KG1 (cell line): ENCODE results near the gene ARHGAP11B.
"Not testable (repeated sequence)": the region's sequence is repeated elsewhere in the genome, so short reads cannot be mapped to it uniquely, and the experiment has no call there.

Experiments used
- DNase-seq: peaks from one replicate; lab custom pipeline; 2025; lab: John Stamatoyannopoulos, UW

Gene ARHGAP11B

GRCh38 chr15:30625436-30626193 is at the start of gene ARHGAP11B:
ARHGAP11B (plus strand) TSS chr15:30626128.
- DNase-seq, result not testable (repeated sequence)

DNA sequence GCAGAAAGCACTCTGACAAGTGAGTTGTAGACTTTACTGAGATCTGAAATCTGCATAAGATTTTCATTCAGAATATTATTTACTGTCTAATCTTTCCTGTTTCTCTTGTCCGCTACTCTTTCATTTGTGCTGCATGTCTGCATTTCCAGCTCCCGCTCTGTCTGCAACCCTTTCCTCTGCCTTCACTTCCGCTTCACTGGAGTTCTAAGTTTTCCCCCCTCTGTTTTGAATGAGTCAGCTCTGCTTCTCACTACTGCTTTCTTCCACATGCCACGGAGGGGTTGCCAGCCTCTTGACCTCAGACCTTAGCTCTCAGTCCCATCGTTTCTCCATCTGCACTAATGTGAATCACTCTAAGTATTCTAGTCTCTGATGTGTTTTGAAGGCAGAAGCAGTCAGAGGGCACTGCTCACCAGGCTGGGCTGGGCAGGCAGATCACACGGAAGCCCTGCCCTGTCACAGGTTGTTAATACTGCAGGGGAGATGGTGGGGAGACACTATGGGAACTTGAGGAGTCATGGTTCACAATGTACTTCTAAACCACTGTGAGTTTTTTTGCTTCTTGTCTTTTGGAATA is 46.4 kb upstream of the ARHGAP11B start:
- DNase-seq, result not testable (repeated sequence)

- DNase-seq, result not testable (repeated sequence)
Observed at GRCh38 chr15:30580716-30581115, 45.2 kb upstream of the ARHGAP11B start.

DNA sequence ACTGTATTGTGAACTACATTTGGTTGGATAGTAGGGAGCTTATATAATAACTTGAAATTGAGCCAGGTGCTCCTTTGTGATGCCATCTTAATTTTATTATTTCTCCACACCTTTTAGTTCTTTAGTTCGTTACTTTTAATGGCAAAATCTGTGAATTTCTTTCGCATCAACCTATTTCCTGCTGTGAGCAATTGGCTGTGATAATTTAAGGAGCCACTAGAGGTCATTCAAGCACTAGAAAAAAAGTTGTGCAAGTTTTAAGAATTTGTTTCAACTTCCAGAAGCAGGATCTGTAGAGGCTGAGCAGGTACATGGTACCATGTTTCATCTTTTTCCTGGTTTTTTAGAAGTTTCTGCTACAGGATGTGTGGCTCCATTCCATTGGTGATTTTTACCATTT is 27.0 kb upstream of the ARHGAP11B start:
- DNase-seq, result not testable (repeated sequence)

DNA sequence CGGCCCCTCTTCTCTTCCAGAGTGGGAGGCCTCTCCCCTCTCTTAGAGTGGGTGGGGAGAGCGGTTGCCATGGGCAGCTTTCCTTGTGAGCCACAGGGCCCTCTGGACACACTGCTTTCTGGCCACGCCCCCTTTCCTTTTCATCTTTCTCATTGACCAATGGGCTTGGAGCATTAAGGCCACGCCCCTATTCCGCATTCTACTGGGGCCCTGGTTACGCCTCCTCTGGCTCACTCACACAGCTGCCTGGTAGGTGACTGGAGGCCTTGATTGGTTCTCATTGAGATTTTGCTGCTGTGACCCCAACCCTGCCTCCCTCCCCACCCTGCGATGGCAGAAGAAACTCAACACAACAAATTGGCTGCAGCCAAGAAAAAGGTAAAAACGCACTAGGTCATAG is 22.1 kb upstream of the ARHGAP11B start, which contains the start of gene GOLGA8H:
GOLGA8H (plus strand) TSS at position 233 of the 400 bp plus-strand sequence; CDS start at position 331, 98 bp downstream.
- not testable (repeated sequence) for DNase-seq

GRCh38 chr15:30612271-30612670 is 13.7 kb upstream of the ARHGAP11B start:
- not testable (repeated sequence) for DNase-seq

- not testable (repeated sequence) for DNase-seq
Observed at GRCh38 chr15:30621342-30621741, 4.6 kb upstream of the ARHGAP11B start.

GRCh38 chr15:30626194-30626565 is 252 bp downstream of the ARHGAP11B start:
- DNase-seq, result not testable (repeated sequence)

DNA sequence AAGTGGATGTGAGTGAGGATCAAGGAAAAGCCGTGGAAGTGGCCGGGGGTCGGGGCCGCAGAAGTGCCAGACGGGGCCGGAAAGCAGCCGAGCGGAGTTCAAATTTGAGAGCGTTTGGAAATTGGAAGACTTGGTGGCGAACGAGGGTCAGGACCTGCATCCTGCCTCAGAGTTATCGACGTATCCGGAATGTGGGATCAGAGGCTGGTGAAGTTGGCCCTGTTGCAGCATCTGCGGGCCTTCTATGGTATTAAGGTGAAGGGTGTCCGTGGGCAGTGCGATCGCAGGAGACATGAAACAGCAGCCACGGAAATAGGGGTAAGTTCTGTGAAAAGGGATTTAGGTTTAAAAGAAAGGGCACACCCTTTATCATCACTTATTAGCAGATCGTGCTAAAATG is 704 bp downstream of the ARHGAP11B start:
- not testable (repeated sequence) for DNase-seq

DNA sequence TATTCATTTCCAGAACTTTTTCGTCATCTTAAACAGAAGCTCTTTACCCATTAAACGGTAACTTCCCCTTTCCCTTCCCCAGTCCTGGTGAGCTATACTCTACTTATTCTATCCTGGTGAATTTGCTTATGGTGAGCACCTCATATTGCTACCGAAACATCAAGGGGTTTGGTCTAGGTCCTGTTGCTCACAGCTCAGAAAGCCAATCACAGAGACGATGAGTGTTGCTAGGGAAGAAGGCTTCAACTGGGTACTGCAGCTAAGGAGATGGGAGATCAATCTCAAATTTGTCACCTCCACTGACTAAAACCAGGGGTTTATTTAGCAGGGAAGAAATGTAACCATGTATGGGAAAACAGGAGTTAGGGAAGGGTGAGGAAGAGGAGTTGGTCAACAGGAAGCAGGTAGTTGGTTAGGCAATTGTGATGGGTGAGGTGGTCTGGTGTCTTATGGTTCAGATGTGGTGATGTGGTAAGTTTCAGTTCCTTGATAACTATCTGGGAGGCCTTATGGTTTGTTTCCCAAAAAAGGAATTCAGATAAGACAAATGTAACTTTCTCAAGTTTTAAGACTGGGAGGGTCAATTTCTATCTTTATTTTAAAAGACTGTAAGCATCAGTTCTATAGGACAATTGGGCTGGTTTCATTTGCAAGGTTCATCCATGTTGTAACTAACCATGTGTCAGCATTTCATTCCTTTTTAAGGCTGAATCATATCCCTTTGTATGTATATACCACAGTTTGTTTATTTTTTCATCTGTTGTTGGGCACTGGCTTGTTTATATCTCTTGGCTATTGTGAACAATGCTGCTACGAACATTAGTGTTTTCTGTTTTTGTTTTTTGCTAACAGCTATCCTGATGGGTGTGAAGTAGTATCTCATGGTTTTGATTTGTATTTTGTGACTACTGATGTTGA is 24.3 kb downstream of the ARHGAP11B start:
- DNase-seq, result no peak

- not testable (repeated sequence) for DNase-seq
Observed at GRCh38 chr15:30661154-30661553, 35.2 kb downstream of the ARHGAP11B start.

- not testable (repeated sequence) for DNase-seq
Observed at GRCh38 chr15:30669621-30670020, 43.7 kb downstream of the ARHGAP11B start.

GRCh38 chr15:30670056-30670455 is 44.1 kb downstream of the ARHGAP11B start:
- DNase-seq, result no peak

DNA sequence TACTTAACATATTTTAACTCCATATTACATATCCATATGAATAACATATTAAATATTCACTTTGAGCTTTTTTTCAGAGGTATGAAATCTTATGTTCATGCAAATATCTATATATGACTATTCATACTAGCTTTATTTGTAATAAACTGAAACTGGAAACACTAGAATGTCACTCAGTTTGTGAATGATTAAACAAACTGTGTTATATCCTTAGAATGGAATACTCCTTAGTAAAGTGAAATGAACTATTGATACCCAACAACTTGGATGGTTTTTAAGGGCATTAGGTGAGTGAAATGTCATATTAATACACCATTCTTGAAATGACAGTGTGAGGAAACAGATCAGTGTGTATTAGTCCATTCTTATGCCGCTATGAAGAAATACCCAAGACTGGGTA is 45.4 kb downstream of the ARHGAP11B start:
- DNase-seq, result no peak

- DNase-seq, result no peak
Observed at GRCh38 chr15:30675126-30675525, 49.2 kb downstream of the ARHGAP11B start.

GRCh38 chr15:30675891-30676290 is 50.0 kb downstream of the ARHGAP11B start:
- DNase-seq, result not testable (repeated sequence)

GRCh38 chr15:30680997-30681396 is 55.1 kb downstream of the ARHGAP11B start:
- not testable (repeated sequence) for DNase-seq

GRCh38 chr15:30685709-30686285 is 59.9 kb downstream of the ARHGAP11B start:
- not testable (repeated sequence) for DNase-seq

DNA sequence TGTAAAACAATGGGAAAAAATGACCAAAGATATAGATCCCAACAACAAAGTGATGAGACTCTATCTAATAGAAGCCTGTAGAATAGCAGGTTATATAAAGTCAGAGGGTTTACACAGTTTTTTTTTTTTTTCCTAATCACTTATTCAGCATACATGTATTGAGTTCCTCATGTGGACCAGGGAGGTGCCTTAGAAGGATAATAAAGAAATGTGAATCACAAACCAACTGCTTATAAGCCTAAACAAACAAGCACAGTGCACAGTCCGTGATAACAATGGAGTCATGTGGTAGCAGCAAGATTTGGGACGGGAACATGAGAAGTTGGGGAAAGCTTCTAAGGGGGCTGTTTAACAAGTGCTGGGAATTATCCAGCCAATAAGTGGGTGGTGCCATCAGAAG is 60.7 kb downstream of the ARHGAP11B start:
- not testable (repeated sequence) for DNase-seq
